Stomach (tissue), 9 donors: ENCODE results near the gene ASTN1. TPM values are rescaled to one million over a fixed set of nuclear protein-coding genes. Genes with fewer than 3 reads are reported as not detected.

Experiments used
- DNase-seq, 2 donors: peaks; one replicate each; pipeline versions ENCODE4 v3.0.0 to v3.0.0-alpha.2; 2013 to 2019
- H3K27ac ChIP-seq, 5 donors: fragments of 200-600 bp in 4 of 5; sonication (generic) in 4 of 5; one replicate each; pipeline ENCODE4 v1.5.1; 2013 to 2019; ENCODE audit warnings: mild to moderate bottlenecking in 1 of 5, moderate library complexity in 1 of 5
- H3K27me3 ChIP-seq, 3 donors: fragments of 200-600 bp; sonication (generic); one replicate each; pipeline ENCODE4 v1.5.1; 2017 to 2019; ENCODE audit warnings: mixed run types in 1 of 3
- H3K36me3 ChIP-seq, 4 donors: fragments of 200-600 bp; sonication (generic); 1 replicate in 3 of 4; 2 replicates in 1 of 4; pipeline ENCODE4 v1.5.1; 2016 to 2019
- H3K4me1 ChIP-seq, 4 donors: fragments of 200-600 bp; sonication (generic); one replicate each; pipeline ENCODE4 v1.5.1; 2016 to 2019
- H3K4me3 ChIP-seq, 4 donors: fragments of 200-600 bp; sonication (generic) in 3 of 4; one replicate each; pipeline ENCODE4 v1.5.1; 2016 to 2019; ENCODE audit warnings: mild to moderate bottlenecking in 1 of 4
- H3K9me3 ChIP-seq, 4 donors: fragments of 200-600 bp; sonication (generic); one replicate each; pipeline ENCODE4 v1.5.1; 2016 to 2019
- EP300 ChIP-seq: sonication (generic); formaldehyde crosslinking; IDR thresholded peaks from one replicate; pipeline ENCODE4 v1.6.1; 2017; ENCODE audit warnings: antibody characterized with exemption
- POLR2A ChIP-seq, 4 donors: fragments of 450-650 bp; IDR thresholded peaks; one replicate each; pipeline ENCODE4 v1.6.1; 2016; ENCODE audit warnings: antibody characterized with exemption in 4 of 4, control low read depth in 2 of 4, mild to moderate bottlenecking in 1 of 4, moderate library complexity in 1 of 4
- POLR2AphosphoS5 ChIP-seq, 3 donors: sonication (generic); formaldehyde crosslinking; IDR thresholded peaks; one replicate each; pipeline ENCODE4 v1.6.1; 2016; ENCODE audit warnings: antibody characterized with exemption in 3 of 3
- WGBS, 5 donors: extraction: QIAGEN DNeasy Blood & Tissue Kit in 3 of 5; methylation state at CpG; one replicate each; pipeline versions ENCODE4 v1.1.5 to v1.1.7; 2013 to 2018; 5-methylcytosine and 5-hydroxymethylcytosine counted together
- intact Hi-C: fragments of 100-400 bp; cut with DNase I; formaldehyde crosslinking; loops from one replicate; pipeline ENCODE4 v1.15.1; 2023; ENCODE audit warnings: low total_unique reads
- polyA plus RNA-seq, 3 donors: library from polyadenylated mRNA; stranded (reverse); fragments of 200-250 nt; gene quantifications; one replicate each; pipeline ENCODE4 v1.2.3, GENCODE V29; 2013
- total RNA-seq, 5 donors: library from RNA; depleted of rRNA; stranded (reverse); fragments of >200 nt; gene quantifications; one replicate each; pipeline versions ENCODE4 v1.1.0 to v1.2.3, GENCODE V29; 2014 to 2016
- TF ChIP-seq, protein P1 (sequence below), 7 experiments: fragments of 450-650 bp in 4 of 7; fragments of 200-600 bp in 3 of 7; sonication (generic) in 3 of 7; IDR thresholded peaks; one replicate each; pipeline ENCODE4 v1.5.1; 2016 to 2019; ENCODE audit warnings: antibody characterized with exemption in 7 of 7, control low read depth in 2 of 7, mild to moderate bottlenecking in 1 of 7
- donor health status: healthy with polysubstance abuse.
- donor health status: Bipolar disorder and iron deficiency.
- donor health status: healthy.

Gene ASTN1
- total and polyA plus RNA-seq, 8 donors: 0.13 to 2.4 (median 0.51) TPM; not detected in 4

DNA sequence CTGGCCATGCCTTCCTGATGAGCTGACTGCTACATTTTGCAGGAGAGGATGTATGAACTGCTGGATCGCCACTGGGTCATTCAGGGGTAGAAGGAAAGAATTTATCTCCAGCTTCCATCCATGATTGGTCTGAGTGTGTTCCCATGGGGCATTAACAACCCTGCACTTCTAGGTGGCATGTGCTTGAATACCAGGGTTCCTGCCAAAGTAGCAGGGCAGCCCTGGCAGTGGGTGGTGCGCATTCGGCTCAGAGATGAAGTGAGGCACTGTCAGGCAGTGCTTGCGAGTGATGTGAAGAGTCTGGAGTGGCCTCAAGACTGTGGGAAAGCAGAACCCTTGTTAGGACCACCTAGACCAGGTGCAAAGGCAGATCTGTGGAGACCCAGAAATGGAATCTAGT, 294.9 kb downstream of the ASTN1 start:
- H3K36me3 ChIP-seq: no peaks in the 10 kb centered on the region
- no peak overlapping the region for H3K27ac ChIP-seq
- no peaks in the 10 kb centered on the region for H3K4me1 ChIP-seq
- H3K4me3 ChIP-seq: no peak overlapping the region
- WGBS, 5 donors: 84 to 93% (median 91%) methylated on average over 4 of the region's 4 CpGs
- H3K27me3 ChIP-seq: no peaks in the 10 kb centered on the region
- intact Hi-C loops: no loop called here
- TF ChIP-seq, protein P1, sequence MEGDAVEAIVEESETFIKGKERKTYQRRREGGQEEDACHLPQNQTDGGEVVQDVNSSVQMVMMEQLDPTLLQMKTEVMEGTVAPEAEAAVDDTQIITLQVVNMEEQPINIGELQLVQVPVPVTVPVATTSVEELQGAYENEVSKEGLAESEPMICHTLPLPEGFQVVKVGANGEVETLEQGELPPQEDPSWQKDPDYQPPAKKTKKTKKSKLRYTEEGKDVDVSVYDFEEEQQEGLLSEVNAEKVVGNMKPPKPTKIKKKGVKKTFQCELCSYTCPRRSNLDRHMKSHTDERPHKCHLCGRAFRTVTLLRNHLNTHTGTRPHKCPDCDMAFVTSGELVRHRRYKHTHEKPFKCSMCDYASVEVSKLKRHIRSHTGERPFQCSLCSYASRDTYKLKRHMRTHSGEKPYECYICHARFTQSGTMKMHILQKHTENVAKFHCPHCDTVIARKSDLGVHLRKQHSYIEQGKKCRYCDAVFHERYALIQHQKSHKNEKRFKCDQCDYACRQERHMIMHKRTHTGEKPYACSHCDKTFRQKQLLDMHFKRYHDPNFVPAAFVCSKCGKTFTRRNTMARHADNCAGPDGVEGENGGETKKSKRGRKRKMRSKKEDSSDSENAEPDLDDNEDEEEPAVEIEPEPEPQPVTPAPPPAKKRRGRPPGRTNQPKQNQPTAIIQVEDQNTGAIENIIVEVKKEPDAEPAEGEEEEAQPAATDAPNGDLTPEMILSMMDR (IDR thresholded peaks at IDR 0.05): no peak
- TF ChIP-seq POLR2AphosphoS5 (IDR thresholded peaks at IDR 0.05) (no peak), EP300 (no peak), POLR2A (IDR thresholded peaks at IDR 0.05) (no peak)
- DNase-seq: no peak
- no peaks in the 10 kb centered on the region for H3K9me3 ChIP-seq

DNA sequence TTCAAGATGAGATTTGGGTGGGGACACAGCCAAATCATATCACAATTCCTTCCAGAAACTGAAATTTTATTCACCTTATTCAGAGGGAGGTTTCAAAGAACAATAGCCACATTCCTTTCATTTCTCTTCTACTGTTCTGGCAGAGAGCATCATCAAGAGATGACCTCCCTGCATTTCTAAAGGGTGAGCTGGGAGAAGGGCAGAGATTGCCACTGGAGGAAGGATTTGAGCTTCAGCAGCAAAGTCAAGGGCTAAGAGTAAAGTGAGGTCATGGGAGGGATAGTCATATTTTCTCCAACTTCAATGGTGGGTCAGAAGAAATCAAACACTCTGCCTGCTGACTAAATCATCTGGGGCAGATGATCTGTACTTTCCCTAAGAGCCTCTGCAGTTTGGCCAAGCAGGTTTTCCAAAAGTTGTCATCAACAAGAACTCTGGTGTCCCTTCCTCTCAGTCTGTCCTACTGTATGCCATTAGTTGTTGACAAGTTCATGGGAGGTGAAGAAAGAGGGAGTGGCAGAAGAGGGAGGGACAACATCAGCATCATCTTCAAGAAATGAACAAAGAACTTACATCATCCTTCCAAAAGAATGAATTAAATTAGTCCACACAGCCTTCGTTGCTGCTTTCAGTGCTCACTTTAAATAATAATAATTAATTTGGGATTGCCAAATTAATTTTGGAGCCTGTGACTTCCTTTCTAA, 298.3 kb downstream of the ASTN1 start:
- H3K4me3 ChIP-seq: no peak overlapping the region
- 62 to 93% (median 83%) methylated on average over 1 of the region's 1 CpG for WGBS, 5 donors
- H3K27ac ChIP-seq: no peak overlapping the region
- no peaks in the 10 kb centered on the region for H3K9me3 ChIP-seq
- H3K27me3 ChIP-seq: no peaks in the 10 kb centered on the region
- H3K36me3 ChIP-seq: no peaks in the 10 kb centered on the region
- DNase-seq: no peak
- H3K4me1 ChIP-seq: no peaks in the 10 kb centered on the region
- intact Hi-C loops: no loop called here
- TF ChIP-seq POLR2A (IDR thresholded peaks at IDR 0.05) (no peak), EP300 (no peak), POLR2AphosphoS5 (IDR thresholded peaks at IDR 0.05) (no peak)
- TF ChIP-seq, protein P1 (IDR thresholded peaks at IDR 0.05): no peak

DNA sequence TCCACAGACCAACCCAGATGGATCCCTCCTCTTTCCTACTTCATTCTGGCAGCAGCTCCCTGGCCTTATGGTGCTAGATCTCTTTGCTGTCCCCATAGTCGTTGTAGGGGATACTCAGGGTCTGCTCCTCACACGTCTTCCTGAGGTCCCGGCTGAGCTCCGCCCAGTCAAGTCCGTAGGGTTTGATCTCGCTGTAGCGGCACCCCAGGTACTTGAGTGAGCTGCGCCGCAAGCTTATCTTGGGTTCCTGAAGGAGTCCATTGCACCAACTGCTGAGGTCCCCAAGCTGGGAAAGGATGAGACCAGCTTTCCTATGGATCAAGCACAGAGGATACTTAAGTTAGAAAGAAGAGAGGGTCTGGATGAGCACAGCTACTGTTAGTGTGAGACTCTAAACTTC, 300.3 kb downstream of the ASTN1 start:
- intact Hi-C loops: no loop called here

DNA sequence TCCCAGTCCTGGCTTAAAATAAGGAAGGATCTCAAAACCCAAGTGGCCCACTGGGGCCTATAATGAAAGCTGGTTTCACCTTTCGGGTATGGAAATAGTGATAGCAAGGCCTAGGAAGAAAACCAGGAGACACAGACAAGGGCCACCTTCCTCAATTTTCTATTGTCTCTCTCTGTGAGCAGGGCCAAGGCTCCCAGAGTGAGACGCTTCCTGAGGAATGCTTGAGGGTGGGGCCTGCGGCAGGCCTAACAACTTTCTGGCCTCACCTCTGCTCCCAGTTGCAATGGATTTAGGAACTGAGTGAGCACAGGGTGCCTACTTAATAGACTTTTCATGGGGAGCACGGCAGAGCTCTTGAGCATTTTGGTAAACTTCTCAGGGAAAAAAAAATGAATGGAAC, 300.9 kb downstream of the ASTN1 start:
- intact Hi-C loops: no loop called here
- Histone ChIP-seq H3K36me3 (no peaks in the 10 kb centered on the region), H3K9me3 (no peaks in the 10 kb centered on the region), H3K27me3 (no peaks in the 10 kb centered on the region), H3K4me1 (no peaks in the 10 kb centered on the region), H3K4me3 (no peak overlapping the region), H3K27ac (no peak overlapping the region)
- TF ChIP-seq POLR2A (IDR thresholded peaks at IDR 0.05): no peak
- no peak for TF ChIP-seq POLR2AphosphoS5 (IDR thresholded peaks at IDR 0.05)
- TF ChIP-seq, protein P1 (IDR thresholded peaks at IDR 0.05): no peak
- no peak for TF ChIP-seq EP300
- no peak for DNase-seq
- 59 to 77% (median 70%) methylated on average over 4 of the region's 4 CpGs for WGBS, 5 donors

More for the DNA sequence above, 300.3 kb downstream of the ASTN1 start:
- H3K27me3 ChIP-seq: no peaks in the 10 kb centered on the region
- no peaks in the 10 kb centered on the region for H3K9me3 ChIP-seq
- H3K4me3 ChIP-seq: no peak overlapping the region
- H3K36me3 ChIP-seq: no peaks in the 10 kb centered on the region
- TF ChIP-seq EP300: no peak
- DNase-seq: no peak
- 86 to 93% (median 88%) methylated on average over 9 of the region's 9 CpGs for WGBS, 5 donors
- H3K4me1 ChIP-seq: no peaks in the 10 kb centered on the region
- no peak overlapping the region for H3K27ac ChIP-seq

DNA sequence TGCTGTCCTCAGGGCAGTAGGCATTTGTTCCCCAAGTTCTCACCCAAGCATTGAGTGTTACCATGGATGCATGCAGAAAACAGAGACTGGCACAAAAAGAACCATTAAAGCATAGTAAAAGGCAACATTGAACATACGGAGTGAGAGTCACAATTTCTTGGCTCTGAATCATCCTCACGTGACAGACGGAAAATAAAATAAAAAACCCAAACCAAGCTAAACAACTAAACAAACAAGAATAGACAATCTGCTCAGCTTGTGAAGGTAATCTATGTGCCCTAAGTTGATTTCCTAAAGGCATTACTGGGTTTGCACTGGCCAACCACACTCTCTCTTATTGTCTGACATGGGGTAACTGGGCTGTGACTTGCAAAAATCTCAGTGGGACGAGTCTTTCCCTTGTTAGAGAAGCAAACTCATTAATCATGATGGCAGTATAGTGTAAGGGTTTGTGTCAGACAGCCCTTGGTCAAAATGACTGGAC, 306.0 kb downstream of the ASTN1 start:
- 54 to 70% (median 61%) methylated on average over 4 of the region's 4 CpGs for WGBS, 5 donors
- DNase-seq: no peak
- H3K27me3 ChIP-seq: no peaks in the 10 kb centered on the region
- no peak overlapping the region for H3K27ac ChIP-seq
- intact Hi-C loops: no loop called here
- H3K9me3 ChIP-seq: no peaks in the 10 kb centered on the region
- H3K4me1 ChIP-seq: no peaks in the 10 kb centered on the region
- no peak overlapping the region for H3K4me3 ChIP-seq
- no peaks in the 10 kb centered on the region for H3K36me3 ChIP-seq
- no peak for TF ChIP-seq EP300
- no peak for TF ChIP-seq POLR2AphosphoS5 (IDR thresholded peaks at IDR 0.05)
- TF ChIP-seq, protein P1 (IDR thresholded peaks at IDR 0.05): no peak
- TF ChIP-seq POLR2A (IDR thresholded peaks at IDR 0.05): no peak
